SU-DHL-6 (cell line): ENCODE measurements around the gene GBF1.

Experiments used
- H2AFZ ChIP-seq: fragments of 200-600 bp; sonication (generic); 2 replicates; pipeline ENCODE4 v1.6.1; 2014; ENCODE audit warnings: low read depth, mild to moderate bottlenecking, moderate library complexity, mixed read lengths, antibody characterized with exemption, low read length; ENCODE audit not compliant: severe bottlenecking
- H3F3A ChIP-seq: fragments of 200-600 bp; shearing (Covaris generic); 2 replicates; pipeline ENCODE4 v1.6.0; 2016; ENCODE audit warnings: antibody characterized with exemption, mild to moderate bottlenecking; ENCODE audit not compliant: insufficient read depth
- H3K27ac ChIP-seq: fragments of 200-600 bp; sonication (generic); 2 replicates; pipeline ENCODE4 v1.5.1; 2016; ENCODE audit warnings: low read depth, mild to moderate bottlenecking, low read length, moderate library complexity, mixed read lengths
- H3K27me3 ChIP-seq: fragments of 200-600 bp; sonication (generic), shearing (Covaris generic); 2 replicates; pipeline ENCODE4 v1.6.0; 2014; ENCODE audit warnings: mild to moderate bottlenecking, low read length
- H3K36me3 ChIP-seq: fragments of 200-600 bp; sonication (generic); 2 replicates; pipeline ENCODE4 v1.6.1; 2014; ENCODE audit warnings: mild to moderate bottlenecking, low read length, mixed read lengths
- H3K4me2 ChIP-seq: fragments of 300-600, 200-600 bp; shearing (Covaris generic), sonication (generic); 2 replicates; pipeline ENCODE4 v1.6.0; 2014; ENCODE audit warnings: low read length, low read depth, mild to moderate bottlenecking; ENCODE audit not compliant: poor library complexity, severe bottlenecking
- H3K4me3 ChIP-seq: fragments of 200-600 bp; sonication (generic); 2 replicates; pipeline ENCODE4 v1.5.1; 2014; ENCODE audit warnings: antibody characterized with exemption, low read length, mild to moderate bottlenecking, mixed read lengths; ENCODE audit not compliant: insufficient read depth, poor library complexity, severe bottlenecking
- H3K79me2 ChIP-seq: fragments of 200-600 bp; sonication (generic); 2 replicates; pipeline ENCODE4 v1.6.1; 2014; ENCODE audit warnings: mild to moderate bottlenecking, low read length, moderate library complexity; ENCODE audit not compliant: insufficient read depth
- H3K9ac ChIP-seq: fragments of 200-600 bp; sonication (generic); 2 replicates; pipeline ENCODE4 v1.7.0; 2014; ENCODE audit warnings: mild to moderate bottlenecking, low read length
- H3K9me2 ChIP-seq: fragments of 200-600 bp; sonication (generic); replicated peaks from 2 replicates; pipeline ENCODE4 v1.6.1; 2014; ENCODE audit warnings: low read length; ENCODE audit not compliant: insufficient read depth
- H3K9me3 ChIP-seq: fragments of 200-600 bp; sonication (generic); 2 replicates; pipeline ENCODE4 v1.6.1; 2014; ENCODE audit warnings: low read length, mixed read lengths; ENCODE audit not compliant: insufficient read depth
- H4K20me1 ChIP-seq: fragments of 200-600 bp; sonication (generic); 2 replicates; pipeline ENCODE4 v1.6.1; 2014; ENCODE audit warnings: low read depth, mild to moderate bottlenecking, antibody characterized with exemption, low read length, moderate library complexity, mixed read lengths
- CTCF ChIP-seq: fragments of 200-600 bp; sonication (generic); IDR thresholded peaks from one replicate; pipeline ENCODE4 v1.5.1; 2017; ENCODE audit warnings: antibody characterized with exemption, mild to moderate bottlenecking, low read length, moderate library complexity; ENCODE audit not compliant: insufficient read depth, poor library complexity, severe bottlenecking
- EZH2phosphoT487 ChIP-seq: fragments of 200-600 bp; sonication (generic), shearing (Covaris generic); conservative IDR thresholded peaks from 2 replicates; pipeline ENCODE4 v1.6.1; 2018; ENCODE audit warnings: mild to moderate bottlenecking, antibody characterized with exemption, low read length, moderate library complexity, mixed read lengths

GBF1 gene

GRCh38 chr10:102316421-102316820 is 71.1 kb downstream of the GBF1 start:
- Histone ChIP-seq H3K9me2 (no peaks in the 10 kb centered on the region), H3K9me3 (no peaks in the 10 kb centered on the region), H2AFZ (no peak overlapping the region), H3K4me3 (no peak overlapping the region), H4K20me1 (peaks cover 2% of the 10 kb centered on the region; the same call in 1 of the 2 replicates), H3K27me3 (no peaks in the 10 kb centered on the region), H3K4me2 (no peak overlapping the region), H3F3A (no peaks in the 10 kb centered on the region), H3K9ac (no peak overlapping the region), H3K79me2 (peaks cover 27% of the 10 kb centered on the region), H3K36me3 (no peaks in the 10 kb centered on the region), H3K27ac (no peak overlapping the region)
- no peak for TF ChIP-seq EZH2phosphoT487
- no peak for TF ChIP-seq CTCF

DNA sequence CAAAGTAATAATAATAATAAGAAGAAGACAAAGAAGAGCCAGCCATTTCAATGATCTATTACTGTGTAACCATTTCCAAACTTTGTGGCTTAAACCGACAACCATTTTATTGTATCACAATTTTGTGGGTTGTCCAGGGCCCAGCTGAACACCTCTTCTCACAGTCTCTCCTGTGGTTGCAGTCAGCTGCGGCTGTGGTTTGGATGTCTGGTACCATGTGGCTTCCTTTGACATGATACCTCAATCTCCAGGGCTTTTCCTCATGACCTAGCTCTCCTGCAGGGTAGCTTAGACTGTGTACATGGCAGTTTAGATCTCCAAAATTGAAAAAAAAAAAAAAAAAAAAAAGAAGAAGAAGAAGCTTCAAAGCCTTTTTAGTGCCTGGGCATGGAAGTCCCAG is 77.6 kb downstream of the GBF1 start:
- Histone ChIP-seq H4K20me1 (peaks cover 2% of the 10 kb centered on the region; the same call in 1 of the 2 replicates), H3K9me2 (no peaks in the 10 kb centered on the region), H3K4me2 (no peak overlapping the region), H2AFZ (no peak overlapping the region), H3K9ac (no peak overlapping the region), H3K9me3 (no peaks in the 10 kb centered on the region), H3K27ac (no peak overlapping the region), H3K36me3 (no peaks in the 10 kb centered on the region), H3K27me3 (no peaks in the 10 kb centered on the region), H3K4me3 (no peak overlapping the region), H3K79me2 (peaks cover 17% of the 10 kb centered on the region), H3F3A (no peaks in the 10 kb centered on the region)
- TF ChIP-seq CTCF, result no peak
- TF ChIP-seq EZH2phosphoT487, result no peak

DNA sequence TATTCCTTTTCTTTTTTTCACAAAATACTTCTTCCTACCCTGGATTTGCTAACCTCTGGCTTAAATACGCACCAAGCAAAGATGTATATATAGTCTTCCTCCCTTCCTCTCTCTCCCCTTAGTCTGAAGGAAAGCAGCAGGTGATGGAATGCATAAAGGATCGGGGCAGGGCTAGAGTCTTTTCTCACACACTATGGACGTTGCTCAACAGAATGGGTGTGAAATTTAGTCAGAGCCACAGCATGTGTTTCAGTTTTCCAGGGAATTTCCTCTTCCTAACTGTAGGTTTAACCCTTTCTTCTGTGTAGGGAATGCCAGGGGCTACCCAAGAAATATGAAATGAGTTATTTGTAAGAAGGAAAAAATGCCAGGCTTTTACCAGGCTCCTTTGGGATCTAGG is 78.7 kb downstream of the GBF1 start:
- no peak overlapping the region for H3K4me3 ChIP-seq
- H3K9me2 ChIP-seq, result no peaks in the 10 kb centered on the region
- no peaks in the 10 kb centered on the region for H3K9me3 ChIP-seq
- peaks cover 2% of the 10 kb centered on the region; the same call in 1 of the 2 replicates for H4K20me1 ChIP-seq
- H3K27ac ChIP-seq, result no peak overlapping the region
- H3K27me3 ChIP-seq, result no peaks in the 10 kb centered on the region
- H3K36me3 ChIP-seq, result no peaks in the 10 kb centered on the region
- no peak overlapping the region for H3K4me2 ChIP-seq
- peaks cover 17% of the 10 kb centered on the region for H3K79me2 ChIP-seq
- no peak overlapping the region for H3K9ac ChIP-seq
- no peaks in the 10 kb centered on the region for H3F3A ChIP-seq
- no peak overlapping the region for H2AFZ ChIP-seq
- TF ChIP-seq EZH2phosphoT487, result no peak
- TF ChIP-seq CTCF, result no peak

DNA sequence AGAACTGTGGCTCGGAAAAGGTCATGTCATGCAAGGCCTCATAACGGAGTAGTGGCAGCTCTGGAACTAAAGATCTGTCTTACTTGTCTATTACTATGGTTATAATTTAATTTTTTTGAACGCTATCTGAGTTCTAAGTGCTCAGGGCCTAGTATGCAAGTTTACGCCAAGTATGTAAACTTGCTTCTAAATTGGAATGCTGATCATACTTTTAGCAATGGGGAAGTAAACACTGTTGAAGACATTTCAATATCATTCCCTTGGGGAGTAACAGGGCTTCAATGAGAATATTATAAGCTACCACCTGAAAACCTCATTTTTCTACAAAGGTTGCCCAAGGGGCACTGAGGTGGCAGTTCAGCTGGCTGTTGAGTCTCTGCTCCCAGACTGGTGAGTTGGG is 80.7 kb downstream of the GBF1 start:
- Histone ChIP-seq H3K9me3 (no peaks in the 10 kb centered on the region), H3K27me3 (no peaks in the 10 kb centered on the region), H3K4me2 (no peak overlapping the region), H3F3A (no peaks in the 10 kb centered on the region), H3K79me2 (peaks cover 10% of the 10 kb centered on the region; the same call in 1 of the 2 replicates), H3K4me3 (no peak overlapping the region), H2AFZ (no peak overlapping the region), H3K36me3 (no peaks in the 10 kb centered on the region), H3K9me2 (no peaks in the 10 kb centered on the region), H4K20me1 (no peaks in the 10 kb centered on the region; the same call in 1 of the 2 replicates), H3K9ac (no peak overlapping the region), H3K27ac (no peak overlapping the region)
- TF ChIP-seq EZH2phosphoT487 (no peak), CTCF (no peak)
